Heart left ventricle (tissue), 16 donors: Measurements from ENCODE around the gene ADRM1. TPM values are rescaled to one million over a fixed set of nuclear protein-coding genes. Genes with fewer than 3 reads are reported as not detected.

Source experiments
- ATAC-seq, 4 donors: fragments of 200-7000 bp; cut with Tn5 transposase; one replicate each; pipeline ENCODE4 v1.9.1; 2020 to 2022; ENCODE audit warnings: moderate library complexity in 4 of 4, mild to moderate bottlenecking in 3 of 4, moderate number of reproducible peaks in 1 of 4
- DNase-seq, 5 donors: peaks; one replicate each; pipeline ENCODE4 v3.0.0-alpha.2; 2020
- H3K27ac ChIP-seq, 12 donors: fragments of 200-600 bp; sonication (generic) in 4 of 12; one replicate each; pipeline versions ENCODE4 v1.5.0 to v1.8.0; 2016 to 2022; ENCODE audit warnings: mild to moderate bottlenecking in 2 of 12
- H3K27me3 ChIP-seq, 9 donors: fragments of 200-600 bp; sonication (generic) in 2 of 9; one replicate each; pipeline versions ENCODE4 v1.5.1 to v1.8.0; 2016 to 2022; ENCODE audit warnings: mild to moderate bottlenecking in 3 of 9
- H3K36me3 ChIP-seq, 9 donors: fragments of 200-600 bp; sonication (generic) in 2 of 9; one replicate each; pipeline versions ENCODE4 v1.5.0 to v1.8.0; 2018 to 2022; ENCODE audit warnings: mild to moderate bottlenecking in 2 of 9
- H3K4me1 ChIP-seq, 12 donors: fragments of 200-600 bp; sonication (generic) in 4 of 12; one replicate each; pipeline versions ENCODE4 v1.5.0 to v1.8.0; 2016 to 2022; ENCODE audit warnings: mild to moderate bottlenecking in 3 of 12
- H3K4me3 ChIP-seq, 12 donors: fragments of 200-600 bp; sonication (generic) in 4 of 12; one replicate each; pipeline versions ENCODE4 v1.5.0 to v1.8.0; 2017 to 2022; ENCODE audit warnings: mild to moderate bottlenecking in 9 of 12, moderate library complexity in 4 of 12
- H3K9me3 ChIP-seq, 12 donors: fragments of 200-600 bp; sonication (generic) in 4 of 12; one replicate each; pipeline versions ENCODE4 v1.5.0 to v1.8.0; 2016 to 2022; ENCODE audit warnings: mild to moderate bottlenecking in 1 of 12
- POLR2A ChIP-seq, 2 donors: fragments of 450-650 bp; IDR thresholded peaks; one replicate each; pipeline ENCODE4 v1.6.1; 2017; ENCODE audit warnings: antibody characterized with exemption in 2 of 2, mild to moderate bottlenecking in 2 of 2, moderate library complexity in 2 of 2
- WGBS, 4 donors: extraction: QIAGEN DNeasy Blood & Tissue Kit in 2 of 4; methylation state at CpG; one replicate each; pipeline versions ENCODE4 v1.1.5 to v1.1.7; 2013 to 2018; 5-methylcytosine and 5-hydroxymethylcytosine counted together
- intact Hi-C, 10 donors: fragments of 100-400 bp; cut with DNase I; formaldehyde crosslinking; loops; one replicate each; pipeline versions ENCODE4 v1.11.1 to v1.14.2; 2022
- polyA plus RNA-seq, 2 donors: library from polyadenylated mRNA; stranded (reverse); fragments of 200-250 nt; gene quantifications; one replicate each; pipeline ENCODE4 v1.2.3, GENCODE V29; 2013
- total RNA-seq, 9 donors: library from RNA; depleted of rRNA in 2 of 9; stranded (reverse); fragments of >200 nt in 2 of 9; fragmentation: NEBNext Ultra II Directional in 3 of 9; extraction: Animal tissue kit (Norgen Biotek cat#: 25700) in 3 of 9; gene quantifications; one replicate each; pipeline versions ENCODE4 v1.1.0 to v1.2.4, GENCODE V29; 2016 to 2023
- TF ChIP-seq, protein P1 (sequence below), 12 donors: fragments of 200-600 bp; sonication (generic) in 4 of 12; IDR thresholded peaks; one replicate each; pipeline versions ENCODE4 v1.5.0 to v1.8.0; 2018 to 2022; ENCODE audit warnings: antibody characterized with exemption in 12 of 12, mild to moderate bottlenecking in 5 of 12
- donor health status: ischemic (EF 13 %, LVEDD 7.1; RV severe dilation, severe dysfunction).
- donor health status: healthy with polysubstance abuse.
- donor health status: DM: no; HTN: yes; CAD: no.
- donor health status: DM: no; HTN: no; CAD: no.
- donor health status: ischemic (EF 25% LVEDD 6.9; RV normal size, moderate dysfunction).
- donor health status: ischemic (EF 25% LVEDD 5.7; RV mildly dilated, moderate dysfunction).
- donor health status: healthy.
- donor health status: DM: yes; HTN: yes; CAD: no.
- donor health status: ischemic (EF 35%, LVEDD 5.7; RV mildly dilated, moderate dysfunction).
- donor health status: nonischemic (EF 11% LVEDD 7.7; RV severe dilation, severe dysfunction).
- donor health status: DM: yes; HTN: yes; CAD: no.
- donor health status: PGD.
- donor health status: ischemic (EF 29% LVEDD 5.4; RV normal size, mild dysfunction).
- donor health status: nonischemic (EF 23%, LVEDD 6.1; RV moderate dilation, normal function).

Gene ADRM1
- total and polyA plus RNA-seq, 11 donors, result 66.8 to 218 (median 79.9) TPM

DNA sequence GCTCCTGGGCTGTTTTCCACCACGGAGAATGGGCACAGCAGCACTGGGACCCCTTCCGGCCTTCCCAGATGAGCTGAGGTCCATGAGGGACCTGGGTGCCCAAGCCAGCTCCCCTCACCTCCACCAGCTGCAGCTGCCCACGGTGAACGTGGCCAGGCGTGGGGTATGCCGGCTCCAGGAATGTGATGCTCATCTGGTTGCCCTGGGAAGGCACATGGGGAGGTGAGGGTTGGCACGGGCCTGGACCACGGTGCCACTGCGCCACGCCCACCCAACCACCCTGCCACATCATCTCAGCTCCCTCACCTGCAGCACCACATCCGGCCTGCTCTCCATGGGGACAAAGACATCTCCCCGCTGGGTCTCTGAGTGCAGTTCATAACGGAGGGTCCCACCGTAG is 23.8 kb downstream of the ADRM1 start:
- Histone ChIP-seq H3K4me3 (no peak overlapping the region), H3K27ac (no peak overlapping the region), H3K9me3 (no peaks in the 10 kb centered on the region), H3K36me3 (peaks cover 3 to 97% (median 79%) of the 10 kb centered on the region in 9 donors), H3K27me3 (no peaks in the 10 kb centered on the region), H3K4me1 (peaks cover 0 to 2% (median 0%) of the 10 kb centered on the region in 12 donors)
- 94 to 97% (median 96%) methylated on average over 7 to 14 of the region's 14 CpGs for WGBS, 4 donors
- no peak for TF ChIP-seq POLR2A (IDR thresholded peaks at IDR 0.05)
- TF ChIP-seq, protein P1, sequence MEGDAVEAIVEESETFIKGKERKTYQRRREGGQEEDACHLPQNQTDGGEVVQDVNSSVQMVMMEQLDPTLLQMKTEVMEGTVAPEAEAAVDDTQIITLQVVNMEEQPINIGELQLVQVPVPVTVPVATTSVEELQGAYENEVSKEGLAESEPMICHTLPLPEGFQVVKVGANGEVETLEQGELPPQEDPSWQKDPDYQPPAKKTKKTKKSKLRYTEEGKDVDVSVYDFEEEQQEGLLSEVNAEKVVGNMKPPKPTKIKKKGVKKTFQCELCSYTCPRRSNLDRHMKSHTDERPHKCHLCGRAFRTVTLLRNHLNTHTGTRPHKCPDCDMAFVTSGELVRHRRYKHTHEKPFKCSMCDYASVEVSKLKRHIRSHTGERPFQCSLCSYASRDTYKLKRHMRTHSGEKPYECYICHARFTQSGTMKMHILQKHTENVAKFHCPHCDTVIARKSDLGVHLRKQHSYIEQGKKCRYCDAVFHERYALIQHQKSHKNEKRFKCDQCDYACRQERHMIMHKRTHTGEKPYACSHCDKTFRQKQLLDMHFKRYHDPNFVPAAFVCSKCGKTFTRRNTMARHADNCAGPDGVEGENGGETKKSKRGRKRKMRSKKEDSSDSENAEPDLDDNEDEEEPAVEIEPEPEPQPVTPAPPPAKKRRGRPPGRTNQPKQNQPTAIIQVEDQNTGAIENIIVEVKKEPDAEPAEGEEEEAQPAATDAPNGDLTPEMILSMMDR (IDR thresholded peaks at IDR 0.05), result no peak
- DNase-seq (peak in 1 of 5 donors; percentile 16), ATAC-seq (no peak)
- intact Hi-C loops, result no loop called here

DNA sequence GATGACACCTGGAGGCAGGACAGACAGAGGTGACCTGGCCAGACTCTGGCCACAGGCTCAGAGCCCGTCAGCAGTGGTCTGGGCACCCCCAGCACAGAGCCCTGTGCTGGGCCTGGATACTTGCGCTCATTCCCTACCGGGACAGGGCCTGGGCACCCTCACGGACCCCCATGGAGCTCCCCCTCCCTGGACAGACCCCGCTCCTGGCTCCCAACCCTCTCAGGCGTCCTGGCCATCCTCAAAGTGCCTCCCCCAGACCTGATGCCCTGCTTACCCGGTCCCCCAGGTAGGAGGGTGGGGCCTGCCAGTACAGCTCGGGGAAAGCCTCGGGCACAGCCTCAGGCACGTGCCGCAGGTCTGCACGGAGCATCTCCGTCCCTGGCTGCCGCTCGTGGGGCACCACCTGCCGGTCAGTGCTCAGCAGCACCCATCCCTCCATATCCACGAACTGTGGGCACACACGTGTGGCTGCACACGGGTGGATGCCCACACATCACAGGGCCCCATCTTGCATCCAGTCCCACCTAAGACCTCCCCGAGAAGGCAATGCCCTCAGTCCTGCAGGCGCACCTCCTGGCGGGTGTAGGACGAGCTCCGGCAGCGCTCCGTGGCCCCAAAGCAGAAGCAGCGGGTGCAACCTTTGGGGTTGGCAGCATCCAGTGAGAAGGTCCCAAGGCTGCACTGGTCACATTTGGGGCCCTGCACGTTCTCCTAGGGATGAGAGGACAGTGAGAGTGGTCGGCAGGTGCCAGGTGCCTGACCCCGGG is 24.3 kb downstream of the ADRM1 start:
- H3K9me3 ChIP-seq, result no peaks in the 10 kb centered on the region
- no peak overlapping the region for H3K27ac ChIP-seq
- H3K36me3 ChIP-seq, result peaks cover 3 to 97% (median 85%) of the 10 kb centered on the region in 9 donors
- H3K4me1 ChIP-seq, result peaks cover 0 to 5% (median 0%) of the 10 kb centered on the region in 12 donors
- peak in 1 of 5 donors; percentile 17 for DNase-seq
- H3K27me3 ChIP-seq, result no peaks in the 10 kb centered on the region
- H3K4me3 ChIP-seq, result no peak overlapping the region
- no peak for TF ChIP-seq POLR2A (IDR thresholded peaks at IDR 0.05)
- intact Hi-C loops, result no loop called here
- 87 to 91% (median 89%) methylated on average over 23 to 30 of the region's 30 CpGs for WGBS, 4 donors
- ATAC-seq, result no peak

DNA sequence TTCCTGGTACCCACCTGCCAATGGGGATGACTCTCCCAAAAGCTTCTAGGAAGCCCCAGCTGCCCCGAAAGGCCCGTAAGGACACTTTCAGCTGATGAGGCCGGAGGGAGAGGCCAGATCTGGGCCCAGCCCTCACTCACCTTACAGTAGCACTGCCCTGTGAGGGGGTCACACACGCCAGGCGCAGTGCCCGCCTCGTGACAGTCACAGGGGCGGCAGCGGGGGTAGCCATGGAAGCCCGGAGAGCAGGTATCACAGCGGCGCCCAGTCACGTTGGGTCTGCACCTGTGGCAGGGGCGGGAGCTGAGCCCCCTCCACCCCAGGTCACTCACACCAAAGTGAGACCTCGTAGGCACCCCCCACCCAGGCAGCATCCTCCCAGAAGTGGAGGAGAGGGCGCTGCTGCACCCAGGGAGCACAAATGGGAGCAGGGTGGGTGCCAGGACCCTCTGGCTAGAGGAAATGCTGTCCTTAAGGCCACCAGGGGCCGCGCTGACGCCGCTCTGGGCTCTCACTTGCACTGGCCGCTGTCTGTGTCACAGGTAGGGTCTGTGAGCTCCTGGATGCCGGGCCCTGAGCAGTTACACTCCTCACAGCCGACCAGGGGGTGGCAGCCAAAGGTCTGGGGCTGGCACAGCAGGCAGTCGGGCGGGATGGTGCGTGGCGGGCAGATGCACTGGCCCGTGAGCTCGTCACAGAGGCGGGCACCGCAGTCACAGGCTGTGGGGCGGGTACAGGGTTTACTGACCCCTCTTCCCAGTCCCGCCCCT is 25.1 kb downstream of the ADRM1 start:
- Histone ChIP-seq H3K4me1 (peaks cover 0 to 5% (median 0%) of the 10 kb centered on the region in 12 donors), H3K4me3 (no peak overlapping the region), H3K27me3 (no peaks in the 10 kb centered on the region), H3K36me3 (peaks cover 3 to 98% (median 89%) of the 10 kb centered on the region in 9 donors), H3K9me3 (no peaks in the 10 kb centered on the region), H3K27ac (no peak overlapping the region)
- ATAC-seq, result no peak
- intact Hi-C loops, result no loop called here
- peak in 1 of 5 donors; percentile 19 for DNase-seq
- 91 to 94% (median 92%) methylated on average over 19 to 33 of the region's 33 CpGs for WGBS, 4 donors
- TF ChIP-seq POLR2A (IDR thresholded peaks at IDR 0.05), result no peak
- TF ChIP-seq, protein P1 (IDR thresholded peaks at IDR 0.05), result no peak

DNA sequence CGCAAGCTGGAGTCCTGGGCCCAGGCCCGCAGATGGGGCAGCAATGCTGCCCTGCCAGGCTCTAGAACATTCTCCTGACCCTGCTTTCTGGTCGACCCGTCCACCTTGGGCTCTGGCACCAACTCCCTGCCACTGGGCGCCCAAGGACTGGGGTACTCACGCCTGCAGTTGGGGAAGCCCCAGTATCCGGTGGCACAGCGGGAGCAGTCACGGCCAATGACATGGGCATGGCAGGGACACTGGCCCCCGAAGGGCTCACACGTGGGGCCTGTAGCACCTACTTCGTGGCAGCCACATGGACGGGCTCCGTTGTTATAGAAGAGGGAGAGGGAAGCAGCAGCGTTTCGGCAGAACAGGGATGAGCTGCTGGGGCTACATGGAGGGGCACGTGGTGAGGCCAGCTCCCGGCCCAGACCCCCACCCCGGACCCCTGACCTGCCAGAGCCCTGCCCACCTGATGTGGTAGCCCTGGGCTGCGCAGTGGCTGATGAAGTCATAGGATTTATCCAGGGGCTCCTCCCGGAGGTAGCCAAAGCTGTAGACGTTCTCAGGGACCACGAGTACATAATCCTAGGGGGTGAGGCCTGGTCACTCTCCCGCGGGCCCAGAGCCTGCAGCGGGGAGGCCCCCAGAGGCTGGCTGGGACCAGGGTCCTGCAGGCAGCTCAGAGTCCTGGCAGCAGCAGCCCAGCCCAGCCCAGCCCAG is 26.0 kb downstream of the ADRM1 start:
- H3K27me3 ChIP-seq, result no peaks in the 10 kb centered on the region
- 88 to 94% (median 92%) methylated on average over 20 to 26 of the region's 26 CpGs for WGBS, 4 donors
- peak in 1 of 5 donors; percentile 18 for DNase-seq
- H3K4me3 ChIP-seq, result no peak overlapping the region
- H3K27ac ChIP-seq, result peak overlapping the region in 1 of 12 donors; percentile 31
- no peaks in the 10 kb centered on the region for H3K9me3 ChIP-seq
- peaks cover 0 to 5% (median 0%) of the 10 kb centered on the region in 12 donors for H3K4me1 ChIP-seq
- intact Hi-C loops, result no loop called here
- no peak for ATAC-seq
- TF ChIP-seq POLR2A (IDR thresholded peaks at IDR 0.05), result no peak
- TF ChIP-seq, protein P1 (IDR thresholded peaks at IDR 0.05), result no peak
- peaks cover 3 to 99% (median 94%) of the 10 kb centered on the region in 9 donors for H3K36me3 ChIP-seq
